ENCODE data around the gene MED17. TPM values are rescaled to one million over a fixed set of nuclear protein-coding genes. Genes with fewer than 3 reads are reported as not detected.

The MED17 gene
- total and polyA plus RNA-seq, 2 donors = 26.8 to 27.6 TPM

DNA sequence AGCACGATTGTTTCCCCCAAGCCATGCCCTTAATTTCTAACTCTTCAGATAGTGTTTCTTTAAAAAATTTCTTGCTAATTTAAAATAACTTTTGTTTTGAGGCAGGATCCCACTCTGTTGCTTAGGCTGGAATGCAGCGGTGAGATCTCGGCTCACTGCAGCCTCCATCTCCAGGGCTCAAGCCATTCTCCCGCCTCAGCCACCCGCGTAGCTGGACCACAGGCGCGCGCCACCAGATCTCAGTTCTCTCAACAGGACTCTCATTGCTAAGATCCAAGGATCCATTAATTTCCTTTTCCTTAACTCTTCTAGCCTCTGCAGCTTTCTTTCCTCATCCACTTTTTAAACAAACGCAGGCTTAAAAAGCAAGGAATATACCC lies 327 bp upstream of the MED17 start:
- Histone ChIP-seq H3K4me1 (ENCODE audit: control insufficient read depth in 2 of 2, insufficient read depth in 2 of 2, low read length in 2 of 2) (peaks cover 10% of the 10 kb centered on the region in 2 donors), H3K4me3 (ENCODE audit: low read length in 2 of 2) (peak overlapping the region; percentile 94 to 97), H3K36me3 (ENCODE audit: control insufficient read depth in 2 of 2, insufficient read depth in 2 of 2, low read length in 1 of 2) (peaks cover 0 to 9% of the 10 kb centered on the region in 2 donors), H3K27me3 (ENCODE audit: control insufficient read depth in 2 of 2, insufficient read depth in 1 of 2, low read length in 1 of 2) (no peaks in the 10 kb centered on the region), H3K9me3 (ENCODE audit: control insufficient read depth in 2 of 2, insufficient read depth in 1 of 2, low read length in 1 of 2) (peaks cover 0 to 3% of the 10 kb centered on the region in 2 donors), H3K27ac (ENCODE audit: low read depth in 1 of 2, low read length in 1 of 2) (peak overlapping the region; percentile 36 to 96)
- no peak for DNase-seq (ENCODE audit: low read depth in 6 of 9, low spot score in 9 of 9)
- under 1% methylated on average over 10 of the region's 10 CpGs for WGBS

DNA sequence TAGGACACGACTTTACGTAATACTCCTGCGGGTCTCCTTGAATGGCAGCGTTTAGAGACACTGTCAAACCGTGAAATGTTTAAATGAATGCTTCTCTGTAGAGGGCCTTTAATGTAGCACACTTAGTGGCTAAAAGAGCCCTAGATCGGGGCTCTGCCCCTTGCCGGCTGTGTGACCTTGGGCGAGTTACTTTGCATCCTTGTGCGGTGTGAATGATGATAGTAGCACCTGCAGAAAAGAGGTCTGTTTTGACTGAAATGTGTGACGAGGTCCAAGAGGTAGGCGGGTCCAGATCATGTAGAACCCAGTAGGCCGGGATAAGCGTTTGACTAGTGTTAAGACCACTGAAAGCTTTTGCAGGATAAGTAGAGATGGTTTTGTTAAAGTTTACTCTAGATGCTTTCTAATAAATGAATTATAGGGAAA lies 866 bp downstream of the MED17 start:
- Histone ChIP-seq H3K27ac (ENCODE audit: low read depth in 1 of 2, low read length in 1 of 2) (peak overlapping the region; percentile 89 to 96), H3K4me3 (ENCODE audit: low read length in 2 of 2) (peak overlapping the region; percentile 94 to 97), H3K36me3 (ENCODE audit: control insufficient read depth in 2 of 2, insufficient read depth in 2 of 2, low read length in 1 of 2) (peaks cover 3 to 19% of the 10 kb centered on the region in 2 donors), H3K4me1 (ENCODE audit: control insufficient read depth in 2 of 2, insufficient read depth in 2 of 2, low read length in 2 of 2) (peaks cover 10% of the 10 kb centered on the region in 2 donors), H3K27me3 (ENCODE audit: control insufficient read depth in 2 of 2, insufficient read depth in 1 of 2, low read length in 1 of 2) (no peaks in the 10 kb centered on the region), H3K9me3 (ENCODE audit: control insufficient read depth in 2 of 2, insufficient read depth in 1 of 2, low read length in 1 of 2) (peaks cover 0 to under 1% of the 10 kb centered on the region in 2 donors)
- under 1% methylated on average over 13 of the region's 13 CpGs for WGBS
- no peak for DNase-seq (ENCODE audit: low read depth in 6 of 9, low spot score in 9 of 9)

DNA sequence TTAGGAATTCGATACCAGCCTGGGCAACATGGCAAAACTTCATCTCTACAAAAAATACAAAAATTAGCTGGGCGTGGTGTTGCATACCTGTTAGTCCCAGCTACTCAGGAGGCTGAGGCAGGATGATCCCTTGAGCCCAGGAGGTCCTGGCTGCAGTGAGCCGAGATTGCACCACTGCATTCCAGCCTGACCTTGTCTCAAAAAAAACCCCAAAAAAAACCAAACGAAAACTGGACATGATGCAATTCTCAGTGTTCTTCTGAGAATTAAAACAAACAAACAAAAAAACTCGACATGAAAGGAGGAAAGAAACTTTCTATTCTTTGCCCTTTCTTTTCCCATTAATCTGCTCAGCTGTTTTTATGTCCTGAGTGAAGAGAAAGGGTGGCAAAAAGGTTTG lies 7.4 kb downstream of the MED17 start:
- Histone ChIP-seq H3K4me1 (ENCODE audit: control insufficient read depth in 2 of 2, insufficient read depth in 2 of 2, low read length in 2 of 2) (peaks cover 2 to 3% of the 10 kb centered on the region in 2 donors), H3K27me3 (ENCODE audit: control insufficient read depth in 2 of 2, insufficient read depth in 1 of 2, low read length in 1 of 2) (no peaks in the 10 kb centered on the region), H3K36me3 (ENCODE audit: control insufficient read depth in 2 of 2, insufficient read depth in 2 of 2, low read length in 1 of 2) (peaks cover 44 to 83% of the 10 kb centered on the region in 2 donors), H3K4me3 (ENCODE audit: low read length in 2 of 2) (no peak overlapping the region), H3K9me3 (ENCODE audit: control insufficient read depth in 2 of 2, insufficient read depth in 1 of 2, low read length in 1 of 2) (no peaks in the 10 kb centered on the region), H3K27ac (ENCODE audit: low read depth in 1 of 2, low read length in 1 of 2) (no peak overlapping the region)
- 96% methylated on average over 5 of the region's 5 CpGs for WGBS
- DNase-seq (ENCODE audit: low read depth in 6 of 9, low spot score in 9 of 9) = no peak

DNA sequence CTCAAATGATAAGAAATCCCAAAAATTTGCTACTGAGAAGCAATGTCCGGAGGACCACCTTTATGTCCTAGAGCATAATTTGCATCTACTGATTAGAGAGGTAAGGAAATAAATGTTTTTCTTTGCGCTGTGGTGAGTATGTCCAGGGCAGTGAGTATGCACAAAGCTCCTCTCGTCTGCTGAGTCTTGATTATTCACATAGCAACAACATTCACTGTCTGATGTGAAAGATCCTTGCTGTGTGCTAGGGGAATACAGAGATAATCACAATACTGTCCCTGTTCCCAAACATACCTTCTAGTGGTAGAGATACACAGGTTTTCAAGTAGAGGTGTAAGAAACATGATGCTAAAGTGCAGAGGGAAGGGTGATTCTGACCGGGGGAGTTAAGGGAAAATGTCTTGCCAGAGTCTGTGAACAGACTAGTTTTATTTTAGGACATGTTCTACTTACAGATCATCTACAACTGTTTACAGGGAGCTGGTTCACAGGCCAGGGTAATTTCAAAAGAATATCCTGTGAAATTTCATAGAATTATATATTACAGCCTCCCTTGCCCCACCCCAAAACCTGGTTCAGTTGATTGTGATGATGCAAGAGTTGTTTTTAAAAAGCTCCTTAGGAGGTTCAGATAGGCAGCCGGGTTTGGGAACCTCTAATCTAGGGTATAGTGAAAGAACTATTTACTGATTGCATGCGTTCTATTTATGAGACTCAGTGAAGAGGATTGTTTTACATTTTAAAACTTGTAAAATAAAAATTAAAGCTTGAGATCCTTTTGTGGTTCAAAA lies 12.6 kb downstream of the MED17 start:
- Histone ChIP-seq H3K9me3 (ENCODE audit: control insufficient read depth in 2 of 2, insufficient read depth in 1 of 2, low read length in 1 of 2) (no peaks in the 10 kb centered on the region), H3K4me3 (ENCODE audit: low read length in 2 of 2) (no peak overlapping the region), H3K4me1 (ENCODE audit: control insufficient read depth in 2 of 2, insufficient read depth in 2 of 2, low read length in 2 of 2) (no peaks in the 10 kb centered on the region), H3K27ac (ENCODE audit: low read depth in 1 of 2, low read length in 1 of 2) (no peak overlapping the region), H3K36me3 (ENCODE audit: control insufficient read depth in 2 of 2, insufficient read depth in 2 of 2, low read length in 1 of 2) (peaks cover 50 to 88% of the 10 kb centered on the region in 2 donors), H3K27me3 (ENCODE audit: control insufficient read depth in 2 of 2, insufficient read depth in 1 of 2, low read length in 1 of 2) (no peaks in the 10 kb centered on the region)
- WGBS = 97% methylated on average over 6 of the region's 6 CpGs
- no peak for DNase-seq (ENCODE audit: low read depth in 6 of 9, low spot score in 9 of 9)

DNA sequence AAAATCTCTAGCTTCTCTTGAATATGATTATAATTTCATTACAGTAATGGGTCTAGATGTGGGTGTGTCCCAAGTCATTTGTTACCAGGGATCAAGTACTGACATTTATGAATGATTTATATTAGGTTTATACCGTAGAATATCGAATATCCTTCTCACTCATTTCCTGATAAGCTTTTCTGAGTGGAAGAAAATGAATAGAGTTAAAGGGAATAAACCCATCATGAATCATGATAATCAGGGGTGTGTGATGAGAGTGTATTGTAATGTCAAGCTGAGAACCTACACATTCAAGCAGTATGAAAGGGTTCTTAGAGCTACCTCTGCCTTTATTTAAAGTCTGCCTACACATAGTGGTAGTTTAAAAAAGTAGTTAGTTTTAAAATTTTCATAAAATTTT lies 17.3 kb downstream of the MED17 start:
- Histone ChIP-seq H3K27ac (ENCODE audit: low read depth in 1 of 2, low read length in 1 of 2) (no peak overlapping the region), H3K27me3 (ENCODE audit: control insufficient read depth in 2 of 2, insufficient read depth in 1 of 2, low read length in 1 of 2) (no peaks in the 10 kb centered on the region), H3K36me3 (ENCODE audit: control insufficient read depth in 2 of 2, insufficient read depth in 2 of 2, low read length in 1 of 2) (peaks cover 37 to 81% of the 10 kb centered on the region in 2 donors), H3K9me3 (ENCODE audit: control insufficient read depth in 2 of 2, insufficient read depth in 1 of 2, low read length in 1 of 2) (no peaks in the 10 kb centered on the region), H3K4me1 (ENCODE audit: control insufficient read depth in 2 of 2, insufficient read depth in 2 of 2, low read length in 2 of 2) (no peaks in the 10 kb centered on the region), H3K4me3 (ENCODE audit: low read length in 2 of 2) (no peak overlapping the region)
- 97% methylated on average over 2 of the region's 2 CpGs for WGBS
- DNase-seq (ENCODE audit: low read depth in 6 of 9, low spot score in 9 of 9) = no peak

DNA sequence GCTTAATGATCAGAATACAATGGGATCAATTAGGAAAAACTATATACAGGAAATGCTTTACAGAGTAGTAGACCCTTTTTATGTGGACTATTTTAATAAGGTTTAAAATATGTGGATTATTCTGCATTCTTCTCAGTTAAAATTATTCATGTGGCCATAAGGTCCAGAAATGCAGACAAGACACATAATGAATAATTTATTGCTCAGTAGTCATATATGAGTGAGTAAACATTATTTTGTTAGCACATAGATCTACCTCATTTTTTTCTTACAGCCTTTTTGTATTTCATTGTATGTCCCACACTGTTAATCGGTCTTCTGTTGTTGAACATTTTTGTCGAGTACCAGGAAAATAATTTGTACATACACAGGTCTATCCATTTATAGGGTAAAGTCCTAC lies 20.8 kb downstream of the MED17 start:
- no peaks in the 10 kb centered on the region for H3K27me3 ChIP-seq (ENCODE audit: control insufficient read depth in 2 of 2, insufficient read depth in 1 of 2, low read length in 1 of 2)
- H3K36me3 ChIP-seq (ENCODE audit: control insufficient read depth in 2 of 2, insufficient read depth in 2 of 2, low read length in 1 of 2) = peaks cover 29 to 72% of the 10 kb centered on the region in 2 donors
- 97% methylated on average over 2 of the region's 2 CpGs for WGBS
- no peak overlapping the region for H3K27ac ChIP-seq (ENCODE audit: low read depth in 1 of 2, low read length in 1 of 2)
- no peak overlapping the region for H3K4me3 ChIP-seq (ENCODE audit: low read length in 2 of 2)
- no peaks in the 10 kb centered on the region for H3K9me3 ChIP-seq (ENCODE audit: control insufficient read depth in 2 of 2, insufficient read depth in 1 of 2, low read length in 1 of 2)
- DNase-seq (ENCODE audit: low read depth in 6 of 9, low spot score in 9 of 9) = no peak
- no peaks in the 10 kb centered on the region for H3K4me1 ChIP-seq (ENCODE audit: control insufficient read depth in 2 of 2, insufficient read depth in 2 of 2, low read length in 2 of 2)

DNA sequence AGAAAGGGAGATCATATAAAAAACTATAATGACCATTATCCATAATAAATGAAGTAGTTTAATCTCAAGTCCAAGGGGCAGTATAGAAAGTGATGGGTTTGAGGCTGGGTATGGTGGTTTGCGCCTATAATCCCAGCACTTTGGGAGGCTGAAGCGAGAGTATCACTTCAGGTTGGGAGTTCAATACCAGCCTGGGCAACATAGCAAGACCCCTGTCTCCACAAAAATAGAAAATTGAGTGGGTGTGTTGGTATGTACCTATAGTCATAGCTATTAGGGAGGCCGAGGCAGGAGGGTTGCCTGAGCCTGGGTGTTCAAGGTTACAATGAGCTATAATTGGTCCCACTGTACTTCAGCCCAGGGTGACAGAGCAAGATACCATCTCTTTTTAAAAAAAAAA lies 23.9 kb downstream of the MED17 start:
- Histone ChIP-seq H3K27me3 (ENCODE audit: control insufficient read depth in 2 of 2, insufficient read depth in 1 of 2, low read length in 1 of 2) (no peaks in the 10 kb centered on the region), H3K4me3 (ENCODE audit: low read length in 2 of 2) (no peak overlapping the region), H3K4me1 (ENCODE audit: control insufficient read depth in 2 of 2, insufficient read depth in 2 of 2, low read length in 2 of 2) (no peaks in the 10 kb centered on the region), H3K36me3 (ENCODE audit: control insufficient read depth in 2 of 2, insufficient read depth in 2 of 2, low read length in 1 of 2) (peaks cover 29 to 77% of the 10 kb centered on the region in 2 donors), H3K27ac (ENCODE audit: low read depth in 1 of 2, low read length in 1 of 2) (no peak overlapping the region), H3K9me3 (ENCODE audit: control insufficient read depth in 2 of 2, insufficient read depth in 1 of 2, low read length in 1 of 2) (no peaks in the 10 kb centered on the region)
- no peak for DNase-seq (ENCODE audit: low read depth in 6 of 9, low spot score in 9 of 9)
- 96% methylated on average over 3 of the region's 3 CpGs for WGBS

DNA sequence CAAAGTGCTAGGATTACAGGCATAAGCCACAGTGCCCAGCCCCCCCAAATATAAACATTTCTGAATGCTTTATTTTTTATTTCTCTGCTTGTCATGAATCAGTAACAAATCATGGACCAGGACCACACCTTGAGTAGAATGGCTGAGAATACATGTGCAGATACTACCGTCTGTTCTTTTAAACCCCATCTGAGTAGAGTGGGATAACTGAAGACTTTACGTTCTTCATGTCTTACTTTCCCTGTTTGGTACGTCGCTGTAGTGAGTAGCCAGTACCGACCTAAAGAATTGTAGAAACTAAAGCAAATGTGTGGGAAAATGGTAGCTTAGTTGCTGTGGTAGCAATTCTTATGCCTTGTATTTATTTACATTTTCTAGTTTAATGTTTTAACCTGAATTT lies 29.9 kb downstream of the MED17 start:
- Histone ChIP-seq H3K4me1 (ENCODE audit: control insufficient read depth in 2 of 2, insufficient read depth in 2 of 2, low read length in 2 of 2) (no peaks in the 10 kb centered on the region), H3K27me3 (ENCODE audit: control insufficient read depth in 2 of 2, insufficient read depth in 1 of 2, low read length in 1 of 2) (no peaks in the 10 kb centered on the region), H3K36me3 (ENCODE audit: control insufficient read depth in 2 of 2, insufficient read depth in 2 of 2, low read length in 1 of 2) (peaks cover 40 to 59% of the 10 kb centered on the region in 2 donors), H3K27ac (ENCODE audit: low read depth in 1 of 2, low read length in 1 of 2) (no peak overlapping the region), H3K4me3 (ENCODE audit: low read length in 2 of 2) (no peak overlapping the region), H3K9me3 (ENCODE audit: control insufficient read depth in 2 of 2, insufficient read depth in 1 of 2, low read length in 1 of 2) (no peaks in the 10 kb centered on the region)
- 99% methylated on average over 5 of the region's 5 CpGs for WGBS
- DNase-seq (ENCODE audit: low read depth in 6 of 9, low spot score in 9 of 9) = no peak

DNA sequence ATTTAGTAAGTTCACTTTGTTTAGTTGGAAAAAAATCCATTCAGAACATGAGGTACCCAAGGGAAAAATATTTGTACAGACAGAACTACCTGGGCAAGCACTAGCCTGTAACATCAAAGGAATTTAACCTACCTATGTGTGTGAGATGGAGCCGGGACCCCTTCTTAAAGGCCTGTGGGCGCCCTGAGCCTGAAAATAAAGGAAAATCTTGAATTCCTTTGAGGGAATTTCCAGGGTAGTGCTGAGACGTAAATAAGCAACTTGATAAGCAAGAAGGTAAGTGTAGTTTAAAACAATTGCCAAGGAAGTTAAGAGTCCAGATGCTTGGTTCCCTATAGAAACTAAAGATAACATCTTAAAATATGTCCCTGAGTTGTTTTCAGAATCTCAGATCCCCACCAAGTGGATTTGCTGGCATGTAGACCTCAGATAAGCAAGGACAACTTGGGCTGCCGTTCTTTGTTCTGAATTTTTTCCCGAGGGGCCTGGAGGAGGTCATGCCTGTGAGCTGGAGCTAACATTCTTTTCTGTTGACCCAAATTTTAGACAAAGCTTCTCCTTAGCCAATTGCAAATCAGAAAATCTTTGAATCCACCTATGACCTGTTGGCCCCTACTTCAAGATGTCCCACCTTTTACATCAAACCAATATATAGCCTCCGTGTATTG lies 31.0 kb downstream of the MED17 start:
- Histone ChIP-seq H3K27ac (ENCODE audit: low read depth in 1 of 2, low read length in 1 of 2) (no peak overlapping the region), H3K36me3 (ENCODE audit: control insufficient read depth in 2 of 2, insufficient read depth in 2 of 2, low read length in 1 of 2) (peaks cover 32 to 48% of the 10 kb centered on the region in 2 donors), H3K4me3 (ENCODE audit: low read length in 2 of 2) (no peak overlapping the region), H3K9me3 (ENCODE audit: control insufficient read depth in 2 of 2, insufficient read depth in 1 of 2, low read length in 1 of 2) (no peaks in the 10 kb centered on the region), H3K4me1 (ENCODE audit: control insufficient read depth in 2 of 2, insufficient read depth in 2 of 2, low read length in 2 of 2) (no peaks in the 10 kb centered on the region), H3K27me3 (ENCODE audit: control insufficient read depth in 2 of 2, insufficient read depth in 1 of 2, low read length in 1 of 2) (no peaks in the 10 kb centered on the region)
- no peak for DNase-seq (ENCODE audit: low read depth in 6 of 9, low spot score in 9 of 9)
- 95% methylated on average over 6 of the region's 6 CpGs for WGBS
